Peyer's patch (tissue), 4 donors: ENCODE results near the gene ACADSB. TPM values are rescaled to one million over a fixed set of nuclear protein-coding genes. Genes with fewer than 3 reads are reported as not detected.

Experiments used
- DNase-seq, 3 donors: peaks; one replicate each; pipeline ENCODE4 v3.0.0-alpha.2; 2017 to 2019
- H3K27ac ChIP-seq, 4 donors: fragments of 200-600 bp; sonication (generic); one replicate each; pipeline ENCODE4 v1.5.1; 2016 to 2019
- H3K27me3 ChIP-seq, 2 donors: fragments of 200-600 bp; sonication (generic); one replicate each; pipeline ENCODE4 v1.5.1; 2019
- H3K36me3 ChIP-seq, 3 donors: fragments of 200-600 bp; sonication (generic); one replicate each; pipeline ENCODE4 v1.5.1; 2016 to 2019
- H3K4me1 ChIP-seq, 4 donors: fragments of 200-600 bp; sonication (generic); one replicate each; pipeline ENCODE4 v1.5.1; 2016 to 2019
- H3K4me3 ChIP-seq, 4 donors: fragments of 200-600 bp; sonication (generic); 1 replicate in 3 of 4; 2 replicates in 1 of 4; pipeline ENCODE4 v1.5.1; 2016 to 2019; ENCODE audit warnings: mild to moderate bottlenecking in 1 of 4
- H3K9me3 ChIP-seq, 4 donors: fragments of 200-600 bp; sonication (generic); one replicate each; pipeline ENCODE4 v1.5.1; 2016 to 2019; ENCODE audit warnings: mild to moderate bottlenecking in 1 of 4
- CTCF ChIP-seq, 6 experiments: fragments of 450-650 bp in 4 of 6; fragments of 200-600 bp in 2 of 6; sonication (generic) in 1 of 6; IDR thresholded peaks; one replicate each; pipeline ENCODE4 v1.5.1; 2017 to 2019; ENCODE audit warnings: antibody characterized with exemption in 6 of 6, mild to moderate bottlenecking in 3 of 6, moderate library complexity in 1 of 6
- POLR2A ChIP-seq, 2 donors: fragments of 450-650 bp; IDR thresholded peaks; one replicate each; pipeline ENCODE4 v1.5.1; 2017; ENCODE audit warnings: antibody characterized with exemption in 2 of 2, mild to moderate bottlenecking in 2 of 2, moderate library complexity in 2 of 2
- total RNA-seq, 4 donors: library from RNA; depleted of rRNA; stranded (reverse); fragments of >200 nt; gene quantifications; one replicate each; pipeline ENCODE4 v1.1.0, GENCODE V29; 2016

The ACADSB gene
- total RNA-seq, 4 donors from 2014 or later = 9.1 to 14.2 (median 10.2) TPM

GRCh38 chr10:123039632-123039930, 30.8 kb downstream of the ACADSB start:
- Histone ChIP-seq H3K36me3 (peaks cover 0 to 7% (median 0%) of the 10 kb centered on the region in 3 donors), H3K27ac (no peak overlapping the region), H3K4me3 (no peak overlapping the region), H3K4me1 (no peaks in the 10 kb centered on the region), H3K27me3 (no peaks in the 10 kb centered on the region), H3K9me3 (no peaks in the 10 kb centered on the region)
- TF ChIP-seq POLR2A (IDR thresholded peaks at IDR 0.05) (no peak), CTCF (IDR thresholded peaks at IDR 0.05) (no peak)
- no peak for DNase-seq

GRCh38 chr10:123042708-123043408, 34.1 kb downstream of the ACADSB start:
- H3K27ac ChIP-seq = no peak overlapping the region
- H3K36me3 ChIP-seq = peaks cover 0 to 7% (median 0%) of the 10 kb centered on the region in 3 donors
- no peak overlapping the region for H3K4me3 ChIP-seq
- TF ChIP-seq CTCF (IDR thresholded peaks at IDR 0.05) (no peak), POLR2A (IDR thresholded peaks at IDR 0.05) (no peak)
- H3K9me3 ChIP-seq = no peaks in the 10 kb centered on the region
- no peaks in the 10 kb centered on the region for H3K4me1 ChIP-seq
- H3K27me3 ChIP-seq = no peaks in the 10 kb centered on the region
- no peak for DNase-seq

- no peak overlapping the region for H3K27ac ChIP-seq
- H3K4me1 ChIP-seq = no peaks in the 10 kb centered on the region
- no peaks in the 10 kb centered on the region for H3K9me3 ChIP-seq
- peak in 4 of 6 experiments; percentile 65 to 72 (median 68) for TF ChIP-seq CTCF (IDR thresholded peaks at IDR 0.05)
- TF ChIP-seq POLR2A (IDR thresholded peaks at IDR 0.05) = no peak
- H3K36me3 ChIP-seq = peaks cover 0 to 11% (median 0%) of the 10 kb centered on the region in 3 donors
- peak in 1 of 3 donors; percentile 61 for DNase-seq
- H3K4me3 ChIP-seq = no peak overlapping the region
- no peaks in the 10 kb centered on the region for H3K27me3 ChIP-seq
Observed at GRCh38 chr10:123043409-123043925, 34.7 kb downstream of the ACADSB start.

- Histone ChIP-seq H3K4me1 (no peaks in the 10 kb centered on the region), H3K27ac (no peak overlapping the region), H3K9me3 (no peaks in the 10 kb centered on the region), H3K27me3 (no peaks in the 10 kb centered on the region), H3K4me3 (no peak overlapping the region), H3K36me3 (peaks cover 0 to 11% (median 0%) of the 10 kb centered on the region in 3 donors)
- TF ChIP-seq POLR2A (IDR thresholded peaks at IDR 0.05) (no peak), CTCF (IDR thresholded peaks at IDR 0.05) (no peak)
- no peak for DNase-seq
Observed at GRCh38 chr10:123044391-123044790, 35.6 kb downstream of the ACADSB start.

- Histone ChIP-seq H3K9me3 (no peaks in the 10 kb centered on the region), H3K27ac (no peak overlapping the region), H3K4me1 (no peaks in the 10 kb centered on the region), H3K36me3 (peaks cover 0 to 11% (median 0%) of the 10 kb centered on the region in 3 donors), H3K4me3 (no peak overlapping the region), H3K27me3 (no peaks in the 10 kb centered on the region)
- no peak for DNase-seq
- TF ChIP-seq POLR2A (IDR thresholded peaks at IDR 0.05) (no peak), CTCF (IDR thresholded peaks at IDR 0.05) (no peak)
Observed at GRCh38 chr10:123045961-123046731, 37.3 kb downstream of the ACADSB start.
